Right ventricle myocardium inferior (tissue), 1 donor: ENCODE data around the gene RIN3. TPM values are rescaled to one million over a fixed set of nuclear protein-coding genes. Genes with fewer than 3 reads are reported as not detected.

Experiments
- ATAC-seq: fragments of 200-7000 bp; cut with Tn5 transposase; one replicate; pipeline ENCODE4 v1.9.1; 2020; ENCODE audit warnings: mild to moderate bottlenecking, moderate library complexity
- DNase-seq: peaks from one replicate; pipeline ENCODE4 v3.0.0; 2021; ENCODE audit errors: missing footprints
- intact Hi-C: fragments of 100-400 bp; cut with DNase I; formaldehyde crosslinking; loops from one replicate; pipeline ENCODE4 v1.11.0; 2022
- total RNA-seq: library from RNA; stranded (reverse); fragmentation: NEBNext Ultra II Directional; extraction: Animal tissue kit (Norgen Biotek cat#: 25700); gene quantifications from one replicate; pipeline ENCODE4 v1.2.1, GENCODE V29; 2021
- donor health status: DM: no; HTN: yes; CAD: no; lungs with severe emphysema.

The RIN3 gene
- total RNA-seq, 1 donor from 2014 or later = 13.0 TPM

DNA sequence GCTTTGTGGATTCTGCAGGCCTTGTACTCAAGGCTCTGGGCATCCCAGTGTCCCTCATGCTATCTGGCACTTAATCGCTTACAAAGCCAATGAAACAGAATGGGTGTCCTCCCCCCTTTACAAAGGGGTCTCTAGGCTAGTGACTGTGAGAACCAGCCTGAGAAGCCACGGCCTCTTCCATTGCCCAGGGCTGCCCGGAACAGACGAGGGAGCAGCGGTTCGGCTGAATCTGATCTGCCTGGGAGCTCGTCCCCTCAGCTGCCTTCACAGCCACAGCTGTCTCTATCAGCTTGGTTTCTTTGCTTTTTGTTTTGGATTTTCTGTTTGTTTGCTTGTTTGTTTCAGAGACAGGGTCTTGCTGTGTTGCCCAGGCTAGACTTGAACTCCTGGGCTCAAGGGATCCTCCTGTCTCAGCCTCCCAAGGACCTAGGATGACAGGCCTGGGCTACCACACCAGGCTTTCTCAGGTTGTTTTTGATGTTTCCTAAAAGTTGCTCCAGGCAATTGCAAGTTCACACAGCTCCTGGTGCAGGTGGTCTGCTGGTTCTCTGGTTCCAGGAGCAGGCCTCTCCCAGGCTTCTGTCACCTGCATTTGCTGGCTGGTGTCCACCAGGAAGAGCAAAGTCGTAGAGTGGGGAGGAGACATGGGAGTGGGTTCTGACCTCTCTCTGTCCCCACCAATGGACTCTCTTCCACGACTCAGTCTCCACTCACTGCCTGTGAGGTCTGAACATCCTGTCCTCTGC lies 10.9 kb upstream of the RIN3 start:
- ATAC-seq (no peak), DNase-seq (no peak)
- intact Hi-C loops = no loop called here

DNA sequence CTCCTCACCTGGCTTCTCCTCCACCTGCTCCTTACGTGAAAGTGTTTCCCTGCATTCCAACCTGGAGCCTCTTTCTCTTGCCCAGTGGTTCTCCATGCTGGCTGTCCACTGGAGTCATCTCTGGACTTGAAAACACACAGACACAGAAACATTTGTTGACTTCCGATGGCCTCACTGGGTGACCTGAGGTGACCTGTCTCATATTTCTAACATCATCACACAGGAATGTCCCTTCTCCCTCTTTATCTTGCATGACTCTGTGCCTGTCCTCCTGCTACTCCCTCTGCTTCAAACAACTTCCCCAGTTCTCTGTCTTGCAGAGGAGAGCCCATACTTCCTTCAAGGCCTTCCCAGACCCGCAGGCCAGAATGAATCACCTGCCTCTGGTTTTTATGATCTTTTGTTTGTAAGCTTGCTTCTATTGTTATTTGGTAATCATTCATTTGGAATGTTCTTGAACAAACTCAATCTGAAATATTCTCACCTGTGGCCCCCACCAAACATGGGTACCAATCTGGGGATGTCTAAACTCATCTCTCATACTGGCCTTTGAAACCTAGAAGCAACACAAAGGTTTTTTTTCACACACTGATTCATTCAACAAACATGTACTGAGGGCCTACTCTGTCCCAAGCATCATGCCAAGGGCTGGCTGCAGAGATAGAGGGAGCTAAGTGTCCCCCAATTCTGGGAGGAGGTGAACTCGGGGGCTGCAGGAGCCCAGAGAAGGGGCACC lies 9.7 kb upstream of the RIN3 start:
- intact Hi-C loops = no loop called here
- DNase-seq = no peak
- ATAC-seq = peak; percentile 53

- intact Hi-C loops = no loop called here
- ATAC-seq (no peak), DNase-seq (no peak)
These were observed 7.8 kb upstream of the RIN3 start for GRCh38 chr14:92505826-92506225.

GRCh38 chr14:92506231-92506630 lies 7.3 kb upstream of the RIN3 start:
- ATAC-seq = no peak
- intact Hi-C loops = no loop called here
- no peak for DNase-seq

GRCh38 chr14:92507174-92507768 lies 6.3 kb upstream of the RIN3 start:
- no peak for DNase-seq
- intact Hi-C loops = no loop called here
- ATAC-seq = peak; percentile 31

DNA sequence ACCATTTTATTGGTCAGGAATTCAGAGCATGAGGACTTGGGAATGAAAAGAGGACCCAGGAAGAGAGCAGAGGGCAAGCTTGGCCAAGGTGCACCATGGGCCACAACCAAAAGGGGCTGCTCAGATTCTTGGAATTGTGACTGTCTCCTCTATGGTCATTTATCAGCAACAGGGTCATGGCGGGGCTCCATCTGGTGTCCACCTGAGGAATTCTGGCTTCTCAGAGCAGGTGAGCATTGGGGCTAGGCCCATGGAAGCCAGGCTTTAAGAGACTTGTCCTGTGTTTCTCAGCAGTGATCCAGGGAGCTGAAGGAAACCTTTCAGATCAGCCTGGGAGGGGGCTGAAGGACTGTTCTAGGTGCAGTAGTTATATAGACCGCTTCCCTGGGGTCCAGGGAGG lies 2.6 kb upstream of the RIN3 start:
- DNase-seq (no peak), ATAC-seq (no peak)
- intact Hi-C loops = loop anchor here (5.0 kb wide), 1 partner anchor 54 kb away; no protein-coding TSS in a partner anchor

DNA sequence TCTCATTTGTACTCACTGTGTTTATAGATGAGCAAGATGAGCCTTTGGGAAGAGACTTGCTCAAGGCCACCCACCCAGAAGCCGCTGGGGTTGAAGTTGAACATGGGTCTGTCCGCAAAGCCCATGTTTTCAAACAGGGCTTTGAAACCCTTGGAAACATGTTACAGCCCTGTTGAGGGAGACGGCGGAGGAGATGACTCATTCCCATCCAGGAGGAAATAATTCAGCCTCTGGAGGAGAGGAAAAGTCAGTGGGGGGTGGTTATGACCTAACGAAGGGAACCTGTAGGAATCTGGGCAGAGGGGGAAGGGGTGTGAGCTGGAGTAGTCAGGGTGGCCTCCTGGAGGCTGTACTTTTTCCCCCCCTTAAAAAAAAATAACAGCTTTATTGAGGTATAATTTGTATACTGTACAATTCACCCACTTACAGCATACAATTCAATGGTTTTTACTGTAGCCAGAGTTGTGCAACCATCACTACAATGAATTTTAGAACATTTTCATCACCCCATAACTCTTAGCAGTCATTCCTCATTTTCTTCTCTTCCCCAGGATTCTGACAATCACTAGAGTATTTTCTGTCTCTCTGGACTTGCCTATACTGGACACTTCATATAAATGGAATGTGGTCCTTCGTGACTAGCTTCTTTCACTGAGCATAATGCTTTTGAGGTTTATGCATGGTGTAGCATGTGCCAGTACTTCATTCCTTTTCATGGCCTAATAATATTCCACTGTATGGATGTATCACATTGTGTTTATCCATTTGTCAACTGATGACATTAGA lies 1.9 kb upstream of the RIN3 start:
- ATAC-seq (no peak), DNase-seq (no peak)
- intact Hi-C loops = loop anchor here (5.0 kb wide), 1 partner anchor 54 kb away; no protein-coding TSS in a partner anchor

- intact Hi-C loops = loop anchor here (5.0 kb wide), 1 partner anchor 56 kb away; no protein-coding TSS in a partner anchor
- ATAC-seq (no peak), DNase-seq (no peak)
These were observed 776 bp upstream of the RIN3 start for GRCh38 chr14:92512807-92513203.

- no peak for DNase-seq
- ATAC-seq = peak; percentile 51
- intact Hi-C loops = loop anchor here (5.0 kb wide), 1 partner anchor 57 kb away; no protein-coding TSS in a partner anchor
These were observed 624 bp downstream of the RIN3 start for GRCh38 chr14:92513966-92514843.

GRCh38 chr14:92514844-92515514 lies 1.4 kb downstream of the RIN3 start:
- DNase-seq = no peak
- intact Hi-C loops = loop anchor here (5.0 kb wide), 1 partner anchor 58 kb away; no protein-coding TSS in a partner anchor
- ATAC-seq = no peak

GRCh38 chr14:92515546-92516343 lies 2.2 kb downstream of the RIN3 start:
- DNase-seq (no peak), ATAC-seq (no peak)
- intact Hi-C loops = no loop called here

- DNase-seq (no peak), ATAC-seq (no peak)
- intact Hi-C loops = no loop called here
These were observed 2.9 kb downstream of the RIN3 start for GRCh38 chr14:92516344-92516965.

GRCh38 chr14:92516966-92517506 lies 3.5 kb downstream of the RIN3 start:
- intact Hi-C loops = no loop called here
- ATAC-seq = no peak

DNA sequence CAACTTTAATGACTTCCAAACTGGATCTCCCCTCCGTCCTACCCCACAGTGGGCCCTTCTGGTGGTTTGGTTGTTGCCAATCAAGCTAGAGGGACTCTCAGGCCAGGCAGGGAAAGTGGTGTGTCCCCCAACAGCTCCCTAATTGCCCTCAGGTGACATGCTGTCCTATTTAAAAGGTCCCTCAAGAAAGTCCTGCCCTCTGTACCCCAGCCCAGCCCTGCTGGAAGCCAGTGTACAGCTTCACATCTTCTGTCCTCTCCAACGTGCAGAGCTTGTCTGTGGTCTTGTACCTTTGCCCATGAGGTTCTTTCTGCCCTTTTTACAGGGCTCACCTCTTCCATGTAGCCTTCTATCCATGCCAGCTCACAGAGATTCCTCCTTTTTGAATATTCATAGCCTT lies 4.2 kb downstream of the RIN3 start:
- intact Hi-C loops = no loop called here

More at GRCh38 chr14:92516966-92517506, 3.5 kb downstream of the RIN3 start:
- DNase-seq = no peak

GRCh38 chr14:92519246-92520101 lies 5.9 kb downstream of the RIN3 start:
- DNase-seq = no peak

More for the DNA sequence above, 4.2 kb downstream of the RIN3 start:
- no peak for DNase-seq
- no peak for ATAC-seq

More at GRCh38 chr14:92519246-92520101, 5.9 kb downstream of the RIN3 start:
- ATAC-seq = no peak
- intact Hi-C loops = no loop called here
